Measurements from ENCODE around the gene TTYH1. TPM values are rescaled to one million over a fixed set of nuclear protein-coding genes. Genes with fewer than 3 reads are reported as not detected.

The TTYH1 gene
- total RNA-seq, 1 donor from 2014 or later: not detected

GRCh38 chr19:54383330-54383729 is 31.9 kb upstream of the TTYH1 start:
- Histone ChIP-seq H3K27me3 (ENCODE audit: control insufficient read depth, insufficient read depth, low read length) (peaks cover 6% of the 10 kb centered on the region), H3K36me3 (ENCODE audit: control insufficient read depth, insufficient read depth, low read length) (no peaks in the 10 kb centered on the region), H3K4me3 (ENCODE audit: low read depth, low read length) (no peak overlapping the region)
- DNase-seq (ENCODE audit: low read depth): no peak
- no peak for TF ChIP-seq CTCF (IDR thresholded peaks at IDR 0.05; ENCODE audit: insufficient read depth, low read length, poor library complexity, severe bottlenecking)

- H3K27me3 ChIP-seq (ENCODE audit: control insufficient read depth, insufficient read depth, low read length): peaks cover 14% of the 10 kb centered on the region
- peak overlapping the region; percentile 9 for H3K4me3 ChIP-seq (ENCODE audit: low read depth, low read length)
- no peaks in the 10 kb centered on the region for H3K36me3 ChIP-seq (ENCODE audit: control insufficient read depth, insufficient read depth, low read length)
- no peak for TF ChIP-seq CTCF (IDR thresholded peaks at IDR 0.05; ENCODE audit: insufficient read depth, low read length, poor library complexity, severe bottlenecking)
- DNase-seq (ENCODE audit: low read depth): no peak
These were observed 27.1 kb upstream of the TTYH1 start for GRCh38 chr19:54387991-54388801.

GRCh38 chr19:54388802-54389139 is 26.5 kb upstream of the TTYH1 start:
- no peak for TF ChIP-seq CTCF (IDR thresholded peaks at IDR 0.05; ENCODE audit: insufficient read depth, low read length, poor library complexity, severe bottlenecking)
- no peak for DNase-seq (ENCODE audit: low read depth)
- Histone ChIP-seq H3K4me3 (ENCODE audit: low read depth, low read length) (no peak overlapping the region), H3K27me3 (ENCODE audit: control insufficient read depth, insufficient read depth, low read length) (peaks cover 16% of the 10 kb centered on the region), H3K36me3 (ENCODE audit: control insufficient read depth, insufficient read depth, low read length) (no peaks in the 10 kb centered on the region)

- H3K36me3 ChIP-seq (ENCODE audit: control insufficient read depth, insufficient read depth, low read length): no peaks in the 10 kb centered on the region
- DNase-seq (ENCODE audit: low read depth): no peak
- no peak for TF ChIP-seq CTCF (IDR thresholded peaks at IDR 0.05; ENCODE audit: insufficient read depth, low read length, poor library complexity, severe bottlenecking)
- H3K4me3 ChIP-seq (ENCODE audit: low read depth, low read length): no peak overlapping the region
- H3K27me3 ChIP-seq (ENCODE audit: control insufficient read depth, insufficient read depth, low read length): peaks cover 16% of the 10 kb centered on the region
These were observed 25.7 kb upstream of the TTYH1 start for GRCh38 chr19:54389553-54389952.

- Histone ChIP-seq H3K27me3 (ENCODE audit: control insufficient read depth, insufficient read depth, low read length) (peaks cover 16% of the 10 kb centered on the region), H3K4me3 (ENCODE audit: low read depth, low read length) (no peak overlapping the region), H3K36me3 (ENCODE audit: control insufficient read depth, insufficient read depth, low read length) (no peaks in the 10 kb centered on the region)
- peak; percentile 23 for DNase-seq (ENCODE audit: low read depth)
- peak; percentile 74 for TF ChIP-seq CTCF (IDR thresholded peaks at IDR 0.05; ENCODE audit: insufficient read depth, low read length, poor library complexity, severe bottlenecking)
These were observed 24.2 kb upstream of the TTYH1 start for GRCh38 chr19:54390942-54391577.
